ENCODE measurements around the gene AIG1. TPM values are rescaled to one million over a fixed set of nuclear protein-coding genes. Genes with fewer than 3 reads are reported as not detected.

AIG1 gene
- total and polyA plus RNA-seq, 2 of the 13 experiments (the other 11 are each of a cell fraction or from before 2014, with no cell fraction given) = 115 to 197 TPM

GRCh38 chr6:143024977-143025376 is 35.7 kb upstream of the AIG1 start:
- ChIA-PET CTCF (ENCODE audit: low intra/inter-chr PET ratio, low total read pairs) (interaction anchor here (3.8 kb wide), 1 partner anchor 331 kb away, joined by 41 read pairs; no protein-coding TSS in a partner anchor), POLR2A (no interaction called here)
- ATAC-seq (no peak), FAIRE-seq (no peak), DNase-seq (ENCODE audit: low spot score) (no peak)
- H3K27ac ChIP-seq (ENCODE audit: extremely low read length, insufficient read depth, low read length) = no peak overlapping the region
- no peaks in the 10 kb centered on the region for H4K20me1 ChIP-seq (ENCODE audit: insufficient read depth, low read length)
- no peak overlapping the region for H2AFZ ChIP-seq (ENCODE audit: low read length)
- no peaks in the 10 kb centered on the region for H3K79me2 ChIP-seq (ENCODE audit: insufficient read depth, low read length)
- peaks cover 3% of the 10 kb centered on the region; the same call in 1 of the 2 replicates for H3K9me3 ChIP-seq (ENCODE audit: low read length)
- intact Hi-C loops (cut with micrococcal nuclease; ENCODE audit: unreplicated experiment) = loop anchor here (5.0 to 10.0 kb wide), 3 partner anchors 78 to 550 kb away; partner anchors contain the start of gene HIVEP2
- H3K4me1 ChIP-seq (ENCODE audit: insufficient read depth, low read length) = peaks cover 6% of the 10 kb centered on the region; the same call in 1 of the 2 replicates
- in situ Hi-C loops (cut with HindIII; ENCODE audit: extremely low pct_ligation_motif_present, low pct_unique_long_range_greater_than_20kb) = loop anchor here (5.0 kb wide), 1 partner anchor 333 kb away; no protein-coding TSS in a partner anchor
- H3K4me2 ChIP-seq (ENCODE audit: low read depth, low read length) = no peak overlapping the region
- TF ChIP-seq ZSCAN21 (CRISPR knock-in tag; IDR thresholded peaks at IDR 0.05; ENCODE audit: borderline replicate concordance) (no peak), ZFP41 (CRISPR knock-in tag; IDR thresholded peaks at IDR 0.05; ENCODE audit: borderline replicate concordance) (no peak), ZNF205 (CRISPR knock-in tag; IDR thresholded peaks at IDR 0.05) (no peak), ZNF12 (CRISPR knock-in tag; IDR thresholded peaks at IDR 0.05) (peak; percentile 92), IKZF5 (CRISPR knock-in tag; IDR thresholded peaks at IDR 0.05) (no peak)
- no peak overlapping the region for H3K4me3 ChIP-seq (replicated peaks in 1 of 3; ENCODE audit: insufficient read depth in 1 of 3, low read depth in 2 of 3, low read length in 3 of 3)
- no peaks in the 10 kb centered on the region for H3K27me3 ChIP-seq (ENCODE audit: control insufficient read depth in 1 of 2, insufficient read depth in 2 of 2, low read length in 2 of 2)
- BruUV-seq (replicated peaks) = no TSS peak
- no peak overlapping the region for H3K9ac ChIP-seq (ENCODE audit: insufficient read depth, low read depth, low read length)
- no peaks in the 10 kb centered on the region for H3K36me3 ChIP-seq (replicated peaks in 1 of 2; ENCODE audit: control insufficient read depth in 1 of 2, insufficient read depth in 2 of 2, low read length in 2 of 2)

- CTCF ChIA-PET (ENCODE audit: low intra/inter-chr PET ratio, low total read pairs) = interaction anchor here (1.6 to 3.8 kb wide), 2 partner anchors 281 to 333 kb away, joined by 7 to 41 read pairs; no protein-coding TSS in a partner anchor
- no TSS peak for BruUV-seq (replicated peaks)
- TF ChIP-seq ZNF34 (CRISPR knock-in tag; IDR thresholded peaks at IDR 0.05; ENCODE audit: borderline replicate concordance) = no peak
- peak; percentile 95 for TF ChIP-seq SMC3 (IDR thresholded peaks at IDR 0.05; ENCODE audit: low read length)
- TF ChIP-seq ZMYM4 (CRISPR knock-in tag; IDR thresholded peaks at IDR 0.05) = peak; percentile 45; the same call in 1 of the 2 replicates
- TF ChIP-seq CTCF (CRISPR knock-in tag; IDR thresholded peaks at IDR 0.05) = peak; percentile 83
- TF ChIP-seq TEAD3 (CRISPR knock-in tag; optimal IDR thresholded peaks at IDR 0.05; ENCODE audit: borderline replicate concordance) = peak; percentile 15
- peak; percentile 85 for TF ChIP-seq RAD21 (CRISPR knock-in tag; IDR thresholded peaks at IDR 0.05)
- TF ChIP-seq GATAD2A (CRISPR knock-in tag; IDR thresholded peaks at IDR 0.05) = no peak
- peak; percentile 92 for TF ChIP-seq STAG1 (CRISPR knock-in tag; IDR thresholded peaks at IDR 0.05)
- no peak for TF ChIP-seq GATA4 (IDR thresholded peaks at IDR 0.05; ENCODE audit: borderline replicate concordance, low read depth)
- 0 out of 2 replicates have a peak, but pooled peaks have one; percentile 22 for TF ChIP-seq PPARG (CRISPR knock-in tag; conservative IDR thresholded peaks at IDR 0.05)
- 0 out of 4 replicates have a peak, but pooled peaks of 1 of the 2 experiments have one; percentile 29 for TF ChIP-seq KLF16 (CRISPR knock-in tag; IDR thresholded peaks at IDR 0.05)
Measured at GRCh38 chr6:143026696-143027449, 33.8 kb upstream of the AIG1 start.

More at GRCh38 chr6:143026696-143027449, 33.8 kb upstream of the AIG1 start:
- in situ Hi-C loops (cut with HindIII; ENCODE audit: extremely low pct_ligation_motif_present, low pct_unique_long_range_greater_than_20kb) = no loop called here
- Histone ChIP-seq H3K9ac (ENCODE audit: insufficient read depth, low read depth, low read length) (no peak overlapping the region), H4K20me1 (ENCODE audit: insufficient read depth, low read length) (no peaks in the 10 kb centered on the region), H3K79me2 (ENCODE audit: insufficient read depth, low read length) (no peaks in the 10 kb centered on the region), H3K27me3 (ENCODE audit: control insufficient read depth in 1 of 2, insufficient read depth in 2 of 2, low read length in 2 of 2) (no peaks in the 10 kb centered on the region), H3K4me3 (replicated peaks in 1 of 3; ENCODE audit: insufficient read depth in 1 of 3, low read depth in 2 of 3, low read length in 3 of 3) (no peak overlapping the region), H3K4me2 (ENCODE audit: low read depth, low read length) (no peak overlapping the region), H3K9me3 (ENCODE audit: low read length) (peaks cover 8% of the 10 kb centered on the region; the same call in 1 of the 2 replicates), H3K36me3 (replicated peaks in 1 of 2; ENCODE audit: control insufficient read depth in 1 of 2, insufficient read depth in 2 of 2, low read length in 2 of 2) (no peaks in the 10 kb centered on the region), H2AFZ (ENCODE audit: low read length) (no peak overlapping the region), H3K27ac (ENCODE audit: extremely low read length, insufficient read depth, low read length) (no peak overlapping the region), H3K4me1 (ENCODE audit: insufficient read depth, low read length) (peaks cover 6% of the 10 kb centered on the region; the same call in 1 of the 2 replicates)
- WGBS (ENCODE audit: low lambda C conversion rate) = 35% methylated on average over 5 of the region's 5 CpGs
- FAIRE-seq (no peak), DNase-seq (ENCODE audit: low spot score) (peak; percentile 38), ATAC-seq (peak; percentile 87)
- POLR2A ChIA-PET = interaction anchor here (1.2 kb wide), 1 partner anchor 100 kb away, joined by 3 read pairs; no protein-coding TSS in a partner anchor
- intact Hi-C loops (cut with micrococcal nuclease; ENCODE audit: unreplicated experiment) = loop anchor here (1.0 to 10.0 kb wide), 6 partner anchors 80 to 552 kb away; partner anchors contain the start of gene HIVEP2

Data from HepG2 (cell line).